IPS DF 4.7 (cell line): ENCODE measurements around the gene CNIH3.
"Not testable (repeated sequence)": the region's sequence is repeated elsewhere in the genome, so short reads cannot be mapped to it uniquely, and the experiment has no call there.

ENCODE experiments used
- DNase-seq: peaks from one replicate; pipeline ENCODE4 v3.0.0-alpha.2; 2013; ENCODE audit warnings: low spot score; ENCODE audit errors: extremely low read depth

CNIH3 gene

GRCh38 chr1:224615861-224616755, at the start of gene CNIH3:
Gene CNIH3, plus strand, starts transcription at chr1:224616317. Its CDS starts 858 bp downstream, at chr1:224617175.
- DNase-seq = no peak

GRCh38 chr1:224566492-224566891, 49.6 kb upstream of the CNIH3 start:
- not testable (repeated sequence) for DNase-seq

GRCh38 chr1:224569276-224569675, 46.8 kb upstream of the CNIH3 start:
- no peak for DNase-seq

GRCh38 chr1:224571975-224572374, 44.1 kb upstream of the CNIH3 start:
- not testable (repeated sequence) for DNase-seq

- DNase-seq = no peak
Measured at GRCh38 chr1:224579526-224579925, 36.6 kb upstream of the CNIH3 start.

- no peak for DNase-seq
Measured at GRCh38 chr1:224580006-224580405, 36.1 kb upstream of the CNIH3 start.

GRCh38 chr1:224582041-224582440, 34.1 kb upstream of the CNIH3 start:
- DNase-seq = no peak

GRCh38 chr1:224583774-224584173, 32.3 kb upstream of the CNIH3 start:
- no peak for DNase-seq

- no peak for DNase-seq
Measured at GRCh38 chr1:224585051-224585450, 31.1 kb upstream of the CNIH3 start.

- DNase-seq = no peak
Measured at GRCh38 chr1:224587051-224587450, 29.1 kb upstream of the CNIH3 start.

GRCh38 chr1:224588515-224588914, 27.6 kb upstream of the CNIH3 start:
- no peak for DNase-seq

- DNase-seq = no peak
Measured at GRCh38 chr1:224589006-224589405, 27.1 kb upstream of the CNIH3 start.

- DNase-seq = no peak
Measured at GRCh38 chr1:224591326-224591725, 24.8 kb upstream of the CNIH3 start.

- DNase-seq = no peak
Measured at GRCh38 chr1:224592636-224593582, 23.2 kb upstream of the CNIH3 start.

- no peak for DNase-seq
Measured at GRCh38 chr1:224594360-224594759, 21.8 kb upstream of the CNIH3 start.

GRCh38 chr1:224594851-224595250, 21.3 kb upstream of the CNIH3 start:
- DNase-seq = no peak

GRCh38 chr1:224605482-224606181, 10.5 kb upstream of the CNIH3 start:
- no peak for DNase-seq

- no peak for DNase-seq
Measured at GRCh38 chr1:224607188-224608148, 8.6 kb upstream of the CNIH3 start.

GRCh38 chr1:224609333-224609732, 6.8 kb upstream of the CNIH3 start:
- DNase-seq = no peak

GRCh38 chr1:224612246-224612645, 3.9 kb upstream of the CNIH3 start:
- DNase-seq = no peak
